Measurements from ENCODE around the gene DLG2.

DNA sequence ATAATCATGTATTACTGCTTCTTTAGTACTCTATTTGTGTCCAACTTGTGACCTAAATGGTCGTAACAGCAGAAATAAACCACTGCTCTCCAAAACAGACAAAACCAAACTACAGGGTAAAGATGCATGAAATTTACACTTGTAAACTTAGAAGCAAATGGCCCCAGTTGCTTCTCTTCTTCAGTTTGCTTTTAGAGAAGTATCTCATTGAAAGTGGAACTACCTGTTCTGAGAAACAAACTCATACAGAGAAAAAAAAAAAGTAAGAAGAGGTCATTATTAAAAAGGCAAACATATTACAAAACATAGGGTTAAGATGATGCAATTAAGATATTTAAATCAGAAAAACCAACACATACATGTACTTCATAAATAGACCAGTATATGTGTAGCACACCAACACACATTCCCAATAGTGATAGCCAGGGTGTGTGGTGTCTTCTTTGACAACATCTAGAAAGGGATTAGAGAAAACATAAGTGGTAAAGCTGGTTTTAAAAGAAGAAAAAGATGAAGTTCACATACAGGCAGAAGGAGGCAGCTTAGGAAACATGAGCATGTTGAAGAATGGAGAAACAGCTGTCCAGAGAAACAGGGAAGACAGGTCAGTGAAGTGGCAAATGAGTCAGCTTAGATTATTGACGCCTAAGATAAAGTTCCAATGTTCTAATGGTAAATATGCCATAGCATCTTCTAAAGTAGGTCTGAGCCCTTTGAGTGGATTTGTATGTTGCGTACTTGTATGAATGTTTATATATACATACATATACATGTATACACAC lies 1496.3 kb downstream of the DLG2 start:
- TF ChIP-seq, protein P1, sequence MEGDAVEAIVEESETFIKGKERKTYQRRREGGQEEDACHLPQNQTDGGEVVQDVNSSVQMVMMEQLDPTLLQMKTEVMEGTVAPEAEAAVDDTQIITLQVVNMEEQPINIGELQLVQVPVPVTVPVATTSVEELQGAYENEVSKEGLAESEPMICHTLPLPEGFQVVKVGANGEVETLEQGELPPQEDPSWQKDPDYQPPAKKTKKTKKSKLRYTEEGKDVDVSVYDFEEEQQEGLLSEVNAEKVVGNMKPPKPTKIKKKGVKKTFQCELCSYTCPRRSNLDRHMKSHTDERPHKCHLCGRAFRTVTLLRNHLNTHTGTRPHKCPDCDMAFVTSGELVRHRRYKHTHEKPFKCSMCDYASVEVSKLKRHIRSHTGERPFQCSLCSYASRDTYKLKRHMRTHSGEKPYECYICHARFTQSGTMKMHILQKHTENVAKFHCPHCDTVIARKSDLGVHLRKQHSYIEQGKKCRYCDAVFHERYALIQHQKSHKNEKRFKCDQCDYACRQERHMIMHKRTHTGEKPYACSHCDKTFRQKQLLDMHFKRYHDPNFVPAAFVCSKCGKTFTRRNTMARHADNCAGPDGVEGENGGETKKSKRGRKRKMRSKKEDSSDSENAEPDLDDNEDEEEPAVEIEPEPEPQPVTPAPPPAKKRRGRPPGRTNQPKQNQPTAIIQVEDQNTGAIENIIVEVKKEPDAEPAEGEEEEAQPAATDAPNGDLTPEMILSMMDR (IDR thresholded peaks at IDR 0.05), result no peak
- no peak for TF ChIP-seq ZFX (IDR thresholded peaks at IDR 0.05; ENCODE audit: borderline replicate concordance)

Measured in 22Rv1 (cell line).